Posterior cingulate gyrus (tissue), 11 donors: Measurements from ENCODE around the gene CDH18.

Experiments used
- DNase-seq, 10 donors: peaks; one replicate each; pipeline versions ENCODE4 v3.0.0 to v3.0.0-alpha.2; 2020 to 2021; ENCODE audit warnings: mixed read lengths in 3 of 10
- intact Hi-C: fragments of 100-400 bp; cut with DNase I; formaldehyde crosslinking; loops from one replicate; pipeline ENCODE4 v1.15.1; 2023

Gene CDH18

GRCh38 chr5:19619571-19619970 lies 368.4 kb downstream of the CDH18 start:
- intact Hi-C loops: loop anchor here (10.0 kb wide), 1 partner anchor 1225 kb away; no protein-coding TSS in a partner anchor

GRCh38 chr5:19616701-19617215 lies 371.2 kb downstream of the CDH18 start:
- intact Hi-C loops: loop anchor here (10.0 kb wide), 1 partner anchor 1222 kb away; no protein-coding TSS in a partner anchor

More at GRCh38 chr5:19619571-19619970, 368.4 kb downstream of the CDH18 start:
- DNase-seq: no peak

DNA sequence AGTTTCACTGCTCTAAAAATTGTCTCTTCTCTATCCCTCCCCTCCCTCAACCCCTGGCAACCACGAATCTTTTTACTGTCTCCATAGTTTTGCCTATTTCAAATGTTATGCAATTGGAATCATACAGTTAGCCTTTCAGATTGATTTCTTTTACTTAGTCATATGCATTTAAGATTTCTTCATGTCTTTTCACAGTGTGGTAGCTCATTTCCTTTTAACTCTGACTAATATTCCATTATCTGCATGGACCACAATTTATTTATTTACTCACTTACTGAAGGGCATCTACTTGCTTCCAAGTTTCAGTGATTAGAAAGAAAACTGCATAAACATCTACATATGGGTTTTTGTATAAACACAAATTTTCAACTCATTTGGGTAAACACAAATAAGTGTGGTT lies 372.3 kb downstream of the CDH18 start:
- intact Hi-C loops: loop anchor here (10.0 kb wide), 1 partner anchor 1221 kb away; no protein-coding TSS in a partner anchor
- no peak for DNase-seq

More at GRCh38 chr5:19616701-19617215, 371.2 kb downstream of the CDH18 start:
- DNase-seq: no peak

DNA sequence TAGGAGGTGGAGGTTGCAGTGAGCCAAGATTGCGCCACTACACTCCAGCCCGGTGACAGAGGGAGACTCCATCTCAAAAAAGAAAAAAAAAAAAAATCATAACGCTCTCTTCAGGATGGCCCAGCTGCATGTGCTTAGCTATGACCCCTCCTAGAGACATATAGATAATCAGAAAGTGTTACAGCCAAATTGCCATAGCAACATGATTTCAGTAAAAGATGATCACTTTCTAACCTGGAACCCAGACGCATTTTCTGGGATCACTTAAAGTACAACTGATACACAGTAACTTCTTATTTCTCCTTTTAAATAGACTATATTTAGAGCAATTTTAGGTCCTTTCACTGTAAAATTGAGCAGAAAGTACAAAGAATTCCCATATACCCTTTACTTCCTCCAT lies 372.9 kb downstream of the CDH18 start:
- DNase-seq: no peak
- intact Hi-C loops: loop anchor here (10.0 kb wide), 1 partner anchor 1220 kb away; no protein-coding TSS in a partner anchor

- intact Hi-C loops: loop anchor here (5.0 kb wide), 1 partner anchor 1146 kb away; no protein-coding TSS in a partner anchor
- DNase-seq: no peak
Observed at GRCh38 chr5:19608444-19609002, 379.5 kb downstream of the CDH18 start.

DNA sequence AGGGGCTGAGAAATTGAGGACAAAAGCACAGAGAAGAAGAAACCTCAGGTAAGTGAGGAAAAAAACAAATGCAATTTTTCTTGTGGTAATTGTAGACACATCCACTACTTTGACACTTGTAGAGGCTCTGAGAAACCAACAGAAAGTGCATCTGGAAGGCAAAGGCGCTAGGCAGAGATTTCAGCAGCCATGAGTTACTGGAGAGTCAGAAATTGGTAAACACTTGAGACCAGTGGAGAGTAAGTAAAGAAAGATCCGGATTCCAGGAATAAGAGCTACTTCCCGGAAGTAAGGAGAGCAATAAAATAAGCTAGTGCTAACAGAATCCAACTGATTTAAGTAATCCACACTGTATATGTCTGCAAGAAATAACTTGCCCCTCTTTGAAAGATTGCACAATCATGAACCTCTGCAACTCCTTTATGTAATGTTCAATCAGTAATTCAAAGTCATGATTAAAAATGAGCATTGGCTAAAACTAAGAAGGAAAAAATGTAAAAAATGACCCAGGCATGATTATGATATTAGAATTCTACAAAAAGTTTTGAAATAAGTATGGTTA lies 382.1 kb downstream of the CDH18 start:
- intact Hi-C loops: loop anchor here (5.0 kb wide), 1 partner anchor 1144 kb away; no protein-coding TSS in a partner anchor
- no peak for DNase-seq

GRCh38 chr5:19584131-19584530 lies 403.9 kb downstream of the CDH18 start:
- no peak for DNase-seq
- intact Hi-C loops: no loop called here

DNA sequence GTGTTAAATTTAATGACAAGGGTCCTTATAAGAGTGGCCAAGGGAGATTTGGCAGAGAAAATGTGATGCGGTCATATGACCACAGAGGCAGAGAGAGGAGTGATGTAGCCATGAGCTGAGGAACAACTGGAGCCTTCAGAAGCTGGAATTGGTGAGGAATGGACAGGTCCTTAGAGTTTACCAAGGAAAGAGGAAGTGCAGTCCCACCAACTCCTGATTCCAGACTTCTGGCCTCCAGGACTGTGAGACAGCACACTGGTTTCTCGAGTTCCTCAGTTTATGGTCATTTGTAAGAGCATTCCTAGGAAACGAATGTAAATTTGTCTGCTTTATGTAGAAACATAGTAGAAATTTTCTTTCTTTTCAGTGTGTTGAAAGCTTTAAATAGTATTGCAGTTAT lies 410.1 kb downstream of the CDH18 start:
- intact Hi-C loops: no loop called here
- no peak for DNase-seq

DNA sequence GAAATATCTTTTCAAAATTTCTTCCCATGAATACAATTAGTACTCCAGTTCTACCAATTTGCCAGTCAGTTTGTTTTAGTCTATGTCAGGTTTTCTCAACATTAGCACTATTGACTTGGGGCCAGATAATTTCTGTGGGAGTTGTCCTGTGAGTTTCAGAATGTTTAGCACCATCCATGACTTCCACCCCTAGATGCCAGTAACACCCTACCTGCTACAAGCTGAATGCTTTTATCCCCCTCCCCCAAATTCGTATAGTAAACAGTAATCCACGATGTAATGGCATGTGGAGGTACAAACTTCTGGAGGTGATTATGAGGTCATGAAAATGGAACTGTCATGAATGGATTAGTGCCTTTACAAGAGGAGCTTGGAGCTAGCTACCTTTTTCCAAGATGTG lies 420.0 kb downstream of the CDH18 start:
- DNase-seq: no peak
- intact Hi-C loops: no loop called here

DNA sequence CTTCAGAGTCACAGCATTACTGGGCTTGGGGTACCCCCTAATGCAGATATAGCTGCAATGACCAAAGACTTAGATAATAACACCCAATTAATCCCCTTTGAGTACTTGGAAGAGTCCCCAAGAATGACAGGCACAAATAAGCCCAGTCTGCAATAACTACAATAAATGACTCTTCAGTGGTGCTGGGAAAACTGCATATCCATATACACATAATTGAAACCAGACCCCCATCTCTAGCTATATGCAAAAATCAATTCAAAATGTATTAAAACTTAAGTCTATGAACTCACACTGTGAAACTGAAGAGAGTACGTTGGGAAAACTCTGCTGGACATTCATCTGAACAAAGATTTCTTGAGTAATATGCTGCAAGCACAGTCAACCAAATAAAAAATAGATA lies 422.5 kb downstream of the CDH18 start:
- no peak for DNase-seq
- intact Hi-C loops: no loop called here

DNA sequence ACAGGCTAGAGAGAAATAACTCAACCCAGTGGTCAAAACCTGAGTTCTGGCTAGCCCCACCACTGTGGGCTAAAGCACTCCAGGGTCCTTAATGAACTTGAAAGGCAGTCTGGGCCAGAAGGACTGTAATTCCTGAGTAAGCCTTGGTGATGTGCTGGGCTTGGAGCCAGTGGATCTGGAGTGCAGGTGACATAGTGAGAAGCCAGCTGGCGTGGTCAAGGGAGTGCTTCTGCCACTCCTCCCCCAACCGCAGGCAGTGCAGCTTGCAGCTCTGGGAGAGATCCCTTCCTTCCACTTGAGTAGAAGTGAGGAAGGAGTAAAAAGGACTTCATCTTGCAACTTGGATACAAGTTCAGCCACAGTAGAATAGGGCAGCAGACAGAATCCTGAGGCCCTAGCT lies 424.0 kb downstream of the CDH18 start:
- peak in 3 of 10 donors; percentile 12 to 71 (median 41) for DNase-seq
- intact Hi-C loops: no loop called here

DNA sequence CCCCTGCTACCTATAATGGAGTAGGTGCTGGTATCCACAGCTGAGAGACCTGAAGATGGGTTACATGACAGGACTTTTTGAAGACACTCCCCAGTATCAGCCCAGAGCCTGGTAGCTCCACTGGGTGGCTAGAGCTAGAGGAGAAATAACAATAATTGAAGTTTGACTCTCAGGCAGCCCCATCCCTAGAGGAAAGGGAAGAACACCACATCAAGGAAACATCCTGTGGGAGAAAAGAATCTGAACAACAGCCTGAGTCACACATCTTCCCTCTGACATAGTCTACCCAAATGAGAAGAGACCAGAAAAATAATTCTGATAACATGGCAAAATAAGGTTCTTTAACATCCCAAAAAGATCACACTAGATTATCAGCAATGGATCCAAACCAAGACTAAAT lies 432.1 kb downstream of the CDH18 start:
- intact Hi-C loops: no loop called here
- DNase-seq: no peak

GRCh38 chr5:19555436-19555835 lies 432.6 kb downstream of the CDH18 start:
- peak in 1 of 10 donors; percentile 34 for DNase-seq
- intact Hi-C loops: no loop called here

DNA sequence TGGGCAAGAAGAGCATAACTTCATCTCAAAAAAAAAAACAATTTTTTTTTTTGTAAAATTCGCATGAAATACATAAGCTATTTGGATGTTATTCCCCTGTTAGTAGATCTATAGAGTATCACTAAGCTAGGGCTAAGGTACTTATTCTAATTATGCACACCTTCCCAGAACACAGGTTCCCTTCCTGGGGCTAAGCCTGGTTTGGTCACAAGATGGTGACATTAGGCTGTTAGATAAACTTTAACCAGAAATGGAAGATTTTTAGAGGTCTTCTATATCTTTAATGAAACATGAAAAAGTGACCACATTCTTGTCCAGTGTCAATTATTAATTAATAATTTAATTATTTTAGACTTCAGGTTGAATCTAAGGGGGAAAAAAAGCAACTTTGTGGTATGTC lies 433.5 kb downstream of the CDH18 start:
- intact Hi-C loops: no loop called here
- no peak for DNase-seq

DNA sequence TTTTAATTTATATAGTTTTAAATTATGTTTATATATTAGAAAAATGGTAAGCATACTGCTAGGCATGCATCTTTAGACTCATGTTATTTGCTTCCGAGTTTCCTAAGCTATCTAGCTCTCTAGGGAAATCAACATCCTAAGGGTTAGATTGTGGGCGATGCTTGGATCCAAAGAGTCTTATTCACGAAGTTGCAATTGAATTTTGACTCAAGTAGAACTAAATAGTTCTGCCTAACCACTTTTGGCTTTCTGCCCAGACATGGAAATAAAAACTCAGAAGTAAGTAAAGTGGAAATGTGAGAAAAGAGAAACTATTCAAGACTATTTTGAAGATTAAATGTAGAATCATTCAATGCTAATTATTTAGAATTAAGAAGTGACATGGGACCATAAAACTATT lies 440.4 kb downstream of the CDH18 start:
- intact Hi-C loops: no loop called here

GRCh38 chr5:19546521-19546920 lies 441.5 kb downstream of the CDH18 start:
- intact Hi-C loops: no loop called here
- no peak for DNase-seq

More for the DNA sequence above, 440.4 kb downstream of the CDH18 start:
- no peak for DNase-seq

- intact Hi-C loops: no loop called here
- DNase-seq: no peak
Observed at GRCh38 chr5:19538607-19539006, 449.4 kb downstream of the CDH18 start.

DNA sequence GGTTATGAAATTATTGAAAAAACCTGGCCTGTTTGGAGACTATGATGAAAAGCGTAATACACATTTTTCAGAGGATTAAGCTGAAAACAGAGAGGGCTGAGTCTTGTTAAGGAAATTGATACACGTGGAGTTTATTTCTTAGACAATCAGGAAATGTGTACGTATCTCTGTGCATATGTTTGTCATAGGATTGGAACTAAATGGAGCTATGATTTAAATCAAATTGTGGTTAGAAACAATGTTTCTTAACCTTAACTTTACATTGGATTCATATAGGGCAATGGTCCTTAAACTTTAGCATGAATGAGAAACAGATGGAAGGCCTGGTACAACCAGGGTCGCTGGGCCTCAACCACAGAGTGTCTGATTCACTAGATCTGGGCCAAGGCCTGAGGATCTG lies 451.6 kb downstream of the CDH18 start:
- no peak for DNase-seq
- intact Hi-C loops: no loop called here

DNA sequence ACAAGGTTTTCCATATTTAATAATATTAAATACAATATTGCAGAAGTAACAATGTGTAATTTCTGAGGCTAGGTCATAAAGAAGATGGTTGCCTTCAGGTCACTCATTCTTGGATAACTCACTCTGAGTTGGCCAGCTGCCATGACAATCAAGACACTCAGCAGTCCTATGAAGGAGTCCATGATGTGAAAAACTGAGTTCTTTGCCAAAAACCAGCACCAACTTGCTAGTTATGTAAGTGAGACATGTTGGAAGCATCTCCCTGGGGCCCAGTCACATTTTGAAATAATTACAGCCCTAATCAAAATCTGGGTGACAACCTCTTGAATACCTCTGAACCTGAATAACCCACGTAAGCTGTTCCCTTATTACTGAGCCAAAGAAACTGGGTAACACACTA lies 453.2 kb downstream of the CDH18 start:
- DNase-seq: no peak
- intact Hi-C loops: no loop called here

DNA sequence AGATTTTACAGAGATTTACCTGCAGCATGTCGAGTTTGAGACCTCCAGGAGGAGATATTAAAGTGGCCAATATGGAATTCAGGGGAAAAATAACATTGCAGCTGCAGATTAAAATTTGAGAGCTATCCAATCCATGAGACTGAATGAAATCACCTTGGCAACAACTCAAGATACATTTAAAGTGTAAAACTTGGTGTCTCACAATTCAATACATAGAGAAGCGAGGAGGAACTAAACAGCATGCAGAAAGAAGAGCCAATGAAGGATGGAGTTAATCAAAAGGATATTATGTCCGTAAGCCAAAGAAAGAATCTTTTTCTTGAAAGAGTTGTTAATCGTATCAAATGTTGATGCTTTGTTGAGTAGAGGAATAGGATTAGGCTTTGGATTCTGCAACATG lies 455.1 kb downstream of the CDH18 start:
- no peak for DNase-seq
- intact Hi-C loops: no loop called here

DNA sequence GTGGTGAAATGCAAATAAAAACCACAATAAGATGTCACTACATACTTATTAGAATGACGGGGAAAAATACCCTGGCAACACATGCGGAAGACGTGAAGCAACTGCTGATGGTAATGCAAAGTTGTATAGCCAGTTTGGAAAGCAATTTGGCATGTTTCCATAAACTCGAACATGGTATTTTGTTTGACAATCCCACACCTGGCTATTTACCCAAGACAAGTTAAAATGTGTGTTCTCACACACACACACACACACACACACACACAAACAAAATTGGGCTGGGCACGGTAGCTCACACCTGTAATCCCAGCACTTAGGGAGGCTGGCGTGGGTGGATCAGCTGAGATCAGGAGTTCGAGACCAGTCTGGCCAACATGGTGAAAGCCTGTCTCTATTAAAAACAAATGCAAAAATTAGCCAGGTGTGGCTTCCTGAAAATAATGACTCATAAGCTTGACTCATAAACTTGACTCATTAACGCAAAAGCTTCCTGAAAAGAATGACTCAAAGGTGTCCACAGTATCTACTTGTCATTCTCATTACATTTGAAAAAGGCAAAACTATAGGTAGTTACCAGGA lies 456.5 kb downstream of the CDH18 start:
- intact Hi-C loops: no loop called here
- no peak for DNase-seq

DNA sequence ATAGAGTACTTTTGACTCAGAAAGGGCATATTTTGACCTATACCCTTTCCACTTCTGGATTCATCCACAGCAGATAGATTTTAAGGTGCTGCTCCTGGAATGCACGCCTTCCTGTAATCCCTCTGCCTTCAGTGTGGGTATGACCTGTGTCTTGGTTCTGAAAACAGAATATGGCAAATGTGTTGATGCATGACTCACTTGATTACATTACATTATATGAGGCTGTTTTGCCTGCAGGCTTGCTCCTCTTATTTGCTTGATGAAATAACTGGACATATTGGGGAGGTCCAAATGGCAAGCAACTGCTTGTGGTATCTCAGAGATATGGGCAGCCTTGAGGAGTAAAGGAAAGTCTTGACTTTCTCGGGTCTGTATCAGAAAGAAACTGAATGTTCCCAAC lies 468.6 kb downstream of the CDH18 start:
- no peak for DNase-seq
- intact Hi-C loops: no loop called here
